ENCODE measurements around the gene TSSK2. TPM values are rescaled to one million over a fixed set of nuclear protein-coding genes. Genes with fewer than 3 reads are reported as not detected.
A peak's percentile ranks its signal among the peaks of the same experiment; 100 is the strongest.
"Not testable (repeated sequence)": the region's sequence is repeated elsewhere in the genome, so short reads cannot be mapped to it uniquely, and the experiment has no call there.

Gene TSSK2
- total RNA-seq, 3 donors from 2014 or later: not detected

GRCh38 chr22:19150482-19151328 lies 19.6 kb downstream of the TSSK2 start:
- Mint-ChIP-seq H3K27me3 (ENCODE audit: low read depth) (peaks cover 50% of the 10 kb centered on the region), H3K9me3 (no peaks in the 10 kb centered on the region), H3K4me1 (ENCODE audit: low read depth) (peaks cover 7% of the 10 kb centered on the region), H3K36me3 (ENCODE audit: insufficient read depth) (no peaks in the 10 kb centered on the region), H3K4me3 (peak overlapping the region; percentile 71)
- no peak for DNase-seq
- ATAC-seq: no peak

DNA sequence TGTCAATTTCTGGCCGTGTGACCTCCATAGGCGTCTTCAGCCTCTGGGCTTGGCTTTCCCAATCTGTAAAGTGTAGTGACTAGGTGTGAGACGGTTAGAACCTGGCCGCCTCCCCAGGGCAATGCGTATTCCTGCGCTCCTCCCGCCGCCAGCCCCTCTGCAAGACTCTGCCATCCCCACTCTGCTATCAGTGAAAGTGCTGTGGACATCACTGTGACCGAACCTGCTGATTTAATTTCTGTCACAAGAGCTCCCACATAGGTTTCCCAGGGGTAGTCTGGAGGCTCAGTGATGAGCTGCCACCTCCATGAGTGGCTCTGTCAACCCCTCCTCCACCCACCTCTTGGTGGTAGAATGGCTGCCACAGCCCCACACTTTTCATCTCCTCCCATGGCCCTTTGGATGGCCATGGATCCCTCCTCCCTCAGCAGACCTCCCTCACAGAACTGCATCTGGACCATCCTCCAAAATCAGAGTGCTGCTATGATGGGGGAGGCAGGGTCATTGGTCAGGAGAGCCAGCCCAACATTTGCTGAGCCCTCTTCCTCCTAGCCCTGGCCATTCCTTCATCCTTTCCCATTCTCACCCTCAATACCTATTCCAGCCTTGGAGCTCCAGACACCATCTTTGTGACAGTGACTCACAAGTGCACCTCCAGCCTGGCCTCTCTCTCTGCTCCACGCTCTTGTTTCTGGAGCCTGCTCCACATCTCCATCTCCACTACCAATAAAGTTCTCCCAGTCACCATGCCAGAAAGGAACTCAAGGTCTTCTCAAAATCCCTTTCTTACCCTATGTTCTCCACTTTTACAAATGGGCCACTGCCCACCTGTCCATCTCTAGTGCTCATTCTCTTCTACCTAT lies 20.5 kb downstream of the TSSK2 start:
- peaks cover 52% of the 10 kb centered on the region for H3K27me3 Mint-ChIP-seq (ENCODE audit: low read depth)
- H3K36me3 Mint-ChIP-seq (ENCODE audit: insufficient read depth): no peaks in the 10 kb centered on the region
- peaks cover 7% of the 10 kb centered on the region for H3K4me1 Mint-ChIP-seq (ENCODE audit: low read depth)
- ATAC-seq (no peak), DNase-seq (no peak)
- no peaks in the 10 kb centered on the region for H3K9me3 Mint-ChIP-seq
- peak overlapping the region; percentile 71 for H3K4me3 Mint-ChIP-seq

- no peak overlapping the region for H3K4me3 Mint-ChIP-seq
- no peaks in the 10 kb centered on the region for H3K36me3 Mint-ChIP-seq (ENCODE audit: insufficient read depth)
- peaks cover 7% of the 10 kb centered on the region for H3K4me1 Mint-ChIP-seq (ENCODE audit: low read depth)
- DNase-seq (no peak), ATAC-seq (no peak)
- H3K27me3 Mint-ChIP-seq (ENCODE audit: low read depth): peaks cover 50% of the 10 kb centered on the region
- H3K9me3 Mint-ChIP-seq: no peaks in the 10 kb centered on the region
Observed at GRCh38 chr22:19152942-19153883, 22.1 kb downstream of the TSSK2 start.

DNA sequence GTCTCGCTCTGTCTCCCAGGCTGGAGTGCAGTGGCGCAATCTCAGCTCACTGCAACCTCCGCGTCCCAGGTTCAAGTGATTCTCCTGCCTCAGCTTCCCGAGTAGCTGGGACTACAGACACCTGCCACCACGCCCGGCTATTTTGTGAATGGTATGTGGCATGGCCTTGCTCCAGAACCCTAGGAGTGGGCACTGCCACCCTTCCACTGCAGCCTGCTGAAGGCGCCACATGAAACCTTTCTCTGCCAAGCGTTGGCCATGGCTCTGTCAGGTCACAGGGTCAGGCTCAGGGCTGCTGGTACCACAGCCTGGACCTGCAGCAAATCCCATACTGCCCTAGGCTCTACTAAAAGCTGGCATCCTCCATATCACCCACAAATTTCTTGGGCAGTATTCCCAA lies 25.0 kb downstream of the TSSK2 start:
- not testable (repeated sequence) for H3K4me3 Mint-ChIP-seq; DNase-seq; H3K9me3 Mint-ChIP-seq; H3K4me1 Mint-ChIP-seq (ENCODE audit: low read depth); ATAC-seq; H3K36me3 Mint-ChIP-seq (ENCODE audit: insufficient read depth)
- H3K27me3 Mint-ChIP-seq (ENCODE audit: low read depth): peaks cover 45% of the 10 kb centered on the region

DNA sequence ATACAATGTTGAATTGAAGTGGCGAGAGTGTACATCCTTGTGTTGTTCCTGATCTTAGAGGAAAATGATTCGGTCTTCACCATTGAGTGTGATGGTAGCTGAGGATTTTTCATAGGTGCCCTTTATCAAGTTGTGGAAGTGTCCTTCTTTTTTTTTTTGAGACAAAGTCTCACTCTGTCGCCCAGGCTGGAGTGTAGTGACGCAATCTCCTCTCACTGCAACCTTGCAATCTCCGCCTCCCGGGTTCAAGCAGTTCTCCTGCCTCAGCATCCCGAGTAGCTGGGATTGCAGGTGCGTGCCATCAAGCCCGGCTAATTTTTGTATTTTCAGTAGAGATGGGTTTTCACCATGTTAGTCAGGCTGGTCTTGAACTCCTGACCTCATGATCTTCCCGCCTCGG lies 27.5 kb downstream of the TSSK2 start:
- H3K36me3 Mint-ChIP-seq (ENCODE audit: insufficient read depth); ATAC-seq; H3K4me3 Mint-ChIP-seq; H3K9me3 Mint-ChIP-seq; DNase-seq; H3K4me1 Mint-ChIP-seq (ENCODE audit: low read depth): not testable (repeated sequence)
- peaks cover 29% of the 10 kb centered on the region for H3K27me3 Mint-ChIP-seq (ENCODE audit: low read depth)

- Mint-ChIP-seq H3K4me1 (ENCODE audit: low read depth) (peaks cover 4% of the 10 kb centered on the region), H3K9me3 (no peaks in the 10 kb centered on the region), H3K4me3 (no peak overlapping the region), H3K36me3 (ENCODE audit: insufficient read depth) (no peaks in the 10 kb centered on the region), H3K27me3 (ENCODE audit: low read depth) (peaks cover 47% of the 10 kb centered on the region)
- DNase-seq (no peak), ATAC-seq (no peak)
Observed at GRCh38 chr22:19164425-19164824, 33.3 kb downstream of the TSSK2 start.

DNA sequence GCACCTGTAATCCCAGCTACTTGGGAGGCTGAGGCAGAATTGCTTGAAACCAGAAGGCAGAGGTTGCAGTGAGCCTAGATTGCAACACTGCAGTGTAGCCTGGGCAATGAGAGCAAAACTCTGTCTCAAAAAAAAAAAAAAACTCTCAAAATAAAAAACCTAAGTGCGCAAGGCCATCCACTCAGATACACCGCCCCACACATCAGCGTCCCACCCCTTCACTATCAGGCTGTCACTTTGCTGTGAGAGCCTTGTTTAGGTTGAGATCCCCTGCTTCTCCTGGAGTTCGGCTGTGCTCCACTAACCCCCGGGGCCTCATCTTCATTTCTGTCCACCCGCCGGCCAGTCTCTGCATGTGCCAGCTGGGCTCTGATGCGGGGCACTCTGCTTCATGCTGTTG lies 35.3 kb downstream of the TSSK2 start:
- Mint-ChIP-seq H3K27me3 (ENCODE audit: low read depth) (peaks cover 51% of the 10 kb centered on the region), H3K4me1 (ENCODE audit: low read depth) (peaks cover 13% of the 10 kb centered on the region), H3K9me3 (no peaks in the 10 kb centered on the region), H3K4me3 (no peak overlapping the region), H3K36me3 (ENCODE audit: insufficient read depth) (no peaks in the 10 kb centered on the region)
- no peak for DNase-seq
- ATAC-seq: no peak

DNA sequence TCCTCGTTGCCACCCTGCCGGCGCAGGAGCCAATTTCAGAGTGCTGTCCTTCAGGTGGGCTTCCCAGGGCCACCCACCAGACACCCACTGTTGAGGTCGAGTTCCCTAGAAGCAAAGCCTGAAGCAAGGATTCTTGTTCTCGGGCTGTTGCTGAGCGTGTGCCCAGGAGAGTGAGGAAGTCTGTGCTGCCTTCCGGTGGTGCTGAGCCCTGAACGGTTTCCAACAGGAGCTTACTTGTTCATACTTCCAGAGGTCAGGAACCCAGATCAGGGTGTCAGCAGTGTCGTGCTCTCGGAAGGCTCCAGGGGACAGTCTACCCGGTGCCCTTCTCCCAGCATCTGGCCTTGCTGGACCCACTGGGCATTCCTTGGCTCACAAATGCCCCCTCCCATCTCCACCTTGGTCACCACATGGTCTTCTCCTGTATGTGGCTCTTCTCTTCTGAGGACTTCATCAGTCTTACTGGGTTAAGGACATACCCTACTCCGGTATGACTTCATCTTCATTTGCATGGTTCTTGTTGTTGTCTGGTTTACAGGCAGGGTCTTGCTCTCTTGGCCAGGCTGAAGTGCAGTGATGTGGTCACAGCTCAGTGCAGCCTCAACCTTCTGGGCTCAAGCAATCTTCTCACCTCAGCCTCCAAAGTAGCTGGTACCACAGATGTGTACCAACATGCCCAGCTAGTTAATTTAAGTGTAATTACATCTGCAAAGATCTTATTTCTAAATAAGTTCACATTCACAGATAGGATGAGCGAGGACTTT lies 36.2 kb downstream of the TSSK2 start:
- Mint-ChIP-seq H3K4me1 (ENCODE audit: low read depth) (peaks cover 15% of the 10 kb centered on the region), H3K4me3 (no peak overlapping the region), H3K9me3 (no peaks in the 10 kb centered on the region), H3K36me3 (ENCODE audit: insufficient read depth) (no peaks in the 10 kb centered on the region), H3K27me3 (ENCODE audit: low read depth) (peaks cover 49% of the 10 kb centered on the region)
- DNase-seq (no peak), ATAC-seq (no peak)

- Mint-ChIP-seq H3K36me3 (ENCODE audit: insufficient read depth) (peaks cover 4% of the 10 kb centered on the region), H3K9me3 (no peaks in the 10 kb centered on the region), H3K4me1 (ENCODE audit: low read depth) (peaks cover 24% of the 10 kb centered on the region), H3K27me3 (ENCODE audit: low read depth) (peaks cover 49% of the 10 kb centered on the region), H3K4me3 (no peak overlapping the region)
- no peak for ATAC-seq
- no peak for DNase-seq
Observed at GRCh38 chr22:19168088-19168890, 37.2 kb downstream of the TSSK2 start.

DNA sequence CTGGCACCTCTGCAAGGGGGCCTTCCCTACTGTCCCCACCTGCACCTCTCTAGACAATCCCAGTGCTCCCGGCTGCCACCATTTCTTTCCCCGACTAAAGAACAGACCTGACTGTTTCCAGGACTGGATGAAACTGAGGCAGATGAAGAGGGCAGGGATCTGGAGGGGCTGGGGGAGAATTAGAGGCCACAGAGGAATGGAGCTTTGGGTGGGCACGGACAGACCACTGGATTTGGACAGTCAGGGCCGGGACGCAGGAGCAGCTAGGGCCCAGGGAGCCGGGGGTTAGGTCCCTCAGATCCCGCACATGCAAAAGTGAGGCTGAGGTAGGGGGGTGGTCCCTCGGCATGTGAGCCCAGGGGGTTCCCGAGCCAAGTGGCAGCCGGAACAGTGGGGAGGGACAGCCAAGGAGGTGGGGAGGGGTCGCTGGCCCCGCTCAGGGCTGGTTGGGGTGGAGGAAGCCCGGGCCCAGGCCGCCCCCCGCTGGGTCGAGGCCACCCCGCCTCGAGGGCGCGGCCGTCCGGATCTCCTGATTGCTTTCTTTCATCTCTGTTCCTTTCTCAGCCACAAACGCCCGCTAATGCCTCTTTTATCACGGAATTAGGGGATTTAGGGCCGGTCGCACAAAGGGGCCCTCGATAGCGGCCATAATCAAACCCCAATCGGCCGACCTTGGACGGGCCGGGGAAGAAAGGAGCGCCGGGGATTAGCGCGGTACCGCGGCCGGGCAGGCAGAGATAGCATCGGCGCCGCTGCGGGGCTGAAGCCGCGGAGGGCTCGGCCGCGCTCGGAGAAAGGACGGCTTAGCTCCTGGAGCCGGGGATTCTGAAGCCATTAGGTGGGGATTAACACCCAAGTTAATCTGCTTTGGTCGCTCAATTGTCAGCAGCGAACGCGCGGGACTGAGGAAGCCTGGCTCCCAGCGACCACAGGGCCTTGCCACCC lies 38.2 kb downstream of the TSSK2 start:
- DNase-seq: no peak

GRCh38 chr22:19169947-19170318 lies 38.8 kb downstream of the TSSK2 start:
- H3K27me3 Mint-ChIP-seq (ENCODE audit: low read depth): peaks cover 41% of the 10 kb centered on the region

More for the DNA sequence above, 38.2 kb downstream of the TSSK2 start:
- Mint-ChIP-seq H3K4me1 (ENCODE audit: low read depth) (peaks cover 31% of the 10 kb centered on the region), H3K27me3 (ENCODE audit: low read depth) (peaks cover 47% of the 10 kb centered on the region), H3K9me3 (no peaks in the 10 kb centered on the region), H3K36me3 (ENCODE audit: insufficient read depth) (peaks cover 4% of the 10 kb centered on the region), H3K4me3 (peak overlapping the region; percentile 50)
- ATAC-seq: no peak

More at GRCh38 chr22:19169947-19170318, 38.8 kb downstream of the TSSK2 start:
- Mint-ChIP-seq H3K36me3 (ENCODE audit: insufficient read depth) (peaks cover 4% of the 10 kb centered on the region), H3K4me3 (peak overlapping the region; percentile 97), H3K4me1 (ENCODE audit: low read depth) (peaks cover 31% of the 10 kb centered on the region), H3K9me3 (no peaks in the 10 kb centered on the region)
- ATAC-seq (no peak), DNase-seq (no peak)

Measured in activated T-cell treated with anti-CD3 and anti-CD28 coated beads, Interleukin-2, amount 50 U/mL, for 4 hours (primary cell).